HepG2 (cell line): ENCODE measurements around the gene TLDC2. TPM values are rescaled to one million over a fixed set of nuclear protein-coding genes. Genes with fewer than 3 reads are reported as not detected.

Experiments
- ADNP ChIP-seq: sonication (generic); formaldehyde crosslinking; IDR thresholded peaks from 2 replicates; pipeline ENCODE4 v1.4.0; 2020; ENCODE audit warnings: missing genetic modification reagents
- AHDC1 ChIP-seq: sonication (generic); formaldehyde crosslinking; IDR thresholded peaks from 2 replicates; pipeline ENCODE4 v1.5.1; 2020; ENCODE audit warnings: mild to moderate bottlenecking, missing genetic modification reagents, borderline replicate concordance
- HES4 ChIP-seq: sonication (generic); formaldehyde crosslinking; IDR thresholded peaks from 2 replicates; pipeline ENCODE4 v1.9.0; 2021; ENCODE audit warnings: mild to moderate bottlenecking, missing genetic modification reagents, borderline replicate concordance
- KAT7 ChIP-seq: IDR thresholded peaks from 2 replicates; pipeline ENCODE4 v1.6.1; 2018; ENCODE audit warnings: borderline replicate concordance, missing compliant biosample characterization
- MED13 ChIP-seq: sonication (generic); formaldehyde crosslinking; IDR thresholded peaks from 2 replicates; pipeline ENCODE4 v1.5.0; 2020; ENCODE audit warnings: missing genetic modification reagents
- PHF8 ChIP-seq: sonication (generic); formaldehyde crosslinking; IDR thresholded peaks from 2 replicates; pipeline ENCODE4 v1.5.0; 2020; ENCODE audit warnings: missing genetic modification reagents
- PLRG1 ChIP-seq: fragments of 450-650 bp; conservative IDR thresholded peaks from 2 replicates; pipeline ENCODE4 v1.6.1; 2016
- SMAD9 ChIP-seq: sonication (generic); formaldehyde crosslinking; IDR thresholded peaks from 2 replicates; pipeline ENCODE4 v1.5.1; 2020; ENCODE audit warnings: mild to moderate bottlenecking, missing genetic modification reagents
- SP4 ChIP-seq: sonication (generic); formaldehyde crosslinking; IDR thresholded peaks from 2 replicates; pipeline ENCODE4 v1.8.1; 2023; ENCODE audit warnings: mild to moderate bottlenecking, missing genetic modification reagents
- TBX3 ChIP-seq: fragments of 450-650 bp; IDR thresholded peaks from 2 replicates; pipeline ENCODE4 v1.6.1; 2017; ENCODE audit warnings: antibody characterized with exemption, mild to moderate bottlenecking, inconsistent platforms, borderline replicate concordance
- ZBTB43 ChIP-seq: sonication (generic); formaldehyde crosslinking; conservative IDR thresholded peaks from 2 replicates; pipeline ENCODE4 v1.4.0; 2020; ENCODE audit warnings: missing genetic modification reagents
- ZFP1 ChIP-seq: IDR thresholded peaks from 2 replicates; pipeline ENCODE4 v1.6.1; 2016
- ZGPAT ChIP-seq: IDR thresholded peaks from 2 replicates; pipeline ENCODE4 v1.6.1; 2016; ENCODE audit warnings: mild to moderate bottlenecking
- ZMYM4 ChIP-seq: sonication (generic); formaldehyde crosslinking; IDR thresholded peaks from 2 replicates; pipeline ENCODE4 v1.8.1; 2023; ENCODE audit warnings: mild to moderate bottlenecking, missing genetic modification reagents
- ZNF280B ChIP-seq: sonication (generic); formaldehyde crosslinking; IDR thresholded peaks from 2 replicates; pipeline ENCODE4 v1.5.0; 2020; ENCODE audit warnings: missing genetic modification reagents, mild to moderate bottlenecking, borderline replicate concordance
- ZNF552 ChIP-seq: sonication (generic); formaldehyde crosslinking; IDR thresholded peaks from 2 replicates; pipeline ENCODE4 v1.9.0; 2022; ENCODE audit warnings: missing genetic modification reagents, mild to moderate bottlenecking, borderline replicate concordance
- ZNF598 ChIP-seq: sonication (generic); formaldehyde crosslinking; IDR thresholded peaks from 2 replicates; pipeline ENCODE4 v1.5.1; 2020; ENCODE audit warnings: mild to moderate bottlenecking, missing genetic modification reagents, borderline replicate concordance
- ZNF7 ChIP-seq: IDR thresholded peaks from 2 replicates; pipeline ENCODE4 v1.6.1; 2016; ENCODE audit warnings: missing biosample characterization, missing genetic modification reagents
- ZNF746 ChIP-seq: sonication (generic); formaldehyde crosslinking; IDR thresholded peaks from 2 replicates; pipeline ENCODE4 v1.8.0; 2022; ENCODE audit warnings: mild to moderate bottlenecking, missing genetic modification reagents
- polyA plus RNA-seq, 8 experiments: library from polyadenylated mRNA; depleted of rRNA in 3 of 8; stranded (reverse) in 7 of 8; unstranded in 1 of 8; fragments of >200 nt; fragmentation: Illumina TruSeq in 4 of 8; extraction: Trizol in 4 of 8; gene quantifications; 2 replicates each; pipeline versions ENCODE4 v1.2.1 to v1.2.3, GENCODE V29; 2011 to 2016; ENCODE audit warnings: low read depth in 4 of 8, missing spikeins in 1 of 8, mixed read lengths in 1 of 8; ENCODE audit not compliant: insufficient read depth in 1 of 8
- total RNA-seq, 5 experiments: library from RNA; depleted of rRNA; stranded (reverse); fragments of >200 nt; fragmentation: Illumina TruSeq; extraction: Trizol; gene quantifications; 2 replicates each; pipeline ENCODE4 v1.2.3, GENCODE V29; 2016; ENCODE audit warnings: low read depth in 1 of 5

TLDC2 gene
- total and polyA plus RNA-seq, 2 of the 13 experiments (the other 11 are each of a cell fraction or from before 2014, with no cell fraction given) = 1.5 to 1.6 TPM

- TF ChIP-seq ZBTB43 (CRISPR knock-in tag) = no peak
- peak; percentile 16; the same call in 1 of the 2 replicates for TF ChIP-seq ZMYM4 (CRISPR knock-in tag)
- TF ChIP-seq ZNF7 = no peak
- TF ChIP-seq SP4 (CRISPR knock-in tag) = peak; percentile 59; the same call in 1 of the 2 replicates
- TF ChIP-seq HES4 (CRISPR knock-in tag) = peak; percentile 27; the same call in 1 of the 2 replicates
- peak; percentile 73; the same call in 1 of the 2 replicates for TF ChIP-seq ZNF598 (CRISPR knock-in tag)
- peak; percentile 59; the same call in 1 of the 2 replicates for TF ChIP-seq KAT7 (CRISPR knock-in tag)
- no peak for TF ChIP-seq TBX3
- peak; percentile 55; the same call in 1 of the 2 replicates for TF ChIP-seq ZGPAT
- TF ChIP-seq ZNF746 = peak; percentile 68; the same call in 1 of the 2 replicates
- TF ChIP-seq MED13 = 0 out of 2 replicates have a peak, but pooled peaks have one; percentile 50
- TF ChIP-seq PLRG1 = no peak
- TF ChIP-seq ADNP (CRISPR knock-in tag) = no peak
- TF ChIP-seq ZNF552 (CRISPR knock-in tag) = 0 out of 2 replicates have a peak, but pooled peaks have one; percentile 42
- TF ChIP-seq ZNF280B (CRISPR knock-in tag) = peak; percentile 41; the same call in 1 of the 2 replicates
- TF ChIP-seq PHF8 (CRISPR knock-in tag) = peak; percentile 83
- TF ChIP-seq ZFP1 (CRISPR knock-in tag) = 0 out of 2 replicates have a peak, but pooled peaks have one; percentile 45
- 0 out of 2 replicates have a peak, but pooled peaks have one; percentile 50 for TF ChIP-seq AHDC1 (CRISPR knock-in tag)
- peak; percentile 31; the same call in 1 of the 2 replicates for TF ChIP-seq SMAD9
These were observed 13.8 kb upstream of the TLDC2 start (continued) for GRCh38 chr20:36861875-36862801.
